ENCODE data around the gene FRY. TPM values are rescaled to one million over a fixed set of nuclear protein-coding genes. Genes with fewer than 3 reads are reported as not detected.

Gene FRY
- total RNA-seq, 4 donors from 2014 or later = 27.4 to 50.4 (median 39.4) TPM

DNA sequence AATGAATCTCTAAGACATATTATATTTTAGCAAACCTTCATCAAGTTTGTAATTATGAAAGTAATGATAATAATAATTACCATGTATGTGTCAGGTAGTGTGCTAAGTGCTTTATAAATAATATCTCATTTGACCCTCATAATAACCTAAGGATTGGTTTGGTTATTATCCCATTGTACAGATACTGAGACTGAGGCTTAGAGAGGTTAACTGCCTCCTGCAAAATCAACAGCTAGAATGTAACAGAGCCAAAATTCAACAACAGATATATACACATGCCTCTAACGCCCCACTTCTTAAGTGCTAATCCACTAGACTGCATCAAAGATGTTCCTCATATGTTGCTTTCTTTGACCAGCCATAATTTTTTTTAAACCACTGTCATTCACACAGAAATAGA, 142.8 kb downstream of the FRY start:
- H3K9me3 ChIP-seq = no peaks in the 10 kb centered on the region
- no peaks in the 10 kb centered on the region for H3K27me3 ChIP-seq
- TF ChIP-seq, protein P1, sequence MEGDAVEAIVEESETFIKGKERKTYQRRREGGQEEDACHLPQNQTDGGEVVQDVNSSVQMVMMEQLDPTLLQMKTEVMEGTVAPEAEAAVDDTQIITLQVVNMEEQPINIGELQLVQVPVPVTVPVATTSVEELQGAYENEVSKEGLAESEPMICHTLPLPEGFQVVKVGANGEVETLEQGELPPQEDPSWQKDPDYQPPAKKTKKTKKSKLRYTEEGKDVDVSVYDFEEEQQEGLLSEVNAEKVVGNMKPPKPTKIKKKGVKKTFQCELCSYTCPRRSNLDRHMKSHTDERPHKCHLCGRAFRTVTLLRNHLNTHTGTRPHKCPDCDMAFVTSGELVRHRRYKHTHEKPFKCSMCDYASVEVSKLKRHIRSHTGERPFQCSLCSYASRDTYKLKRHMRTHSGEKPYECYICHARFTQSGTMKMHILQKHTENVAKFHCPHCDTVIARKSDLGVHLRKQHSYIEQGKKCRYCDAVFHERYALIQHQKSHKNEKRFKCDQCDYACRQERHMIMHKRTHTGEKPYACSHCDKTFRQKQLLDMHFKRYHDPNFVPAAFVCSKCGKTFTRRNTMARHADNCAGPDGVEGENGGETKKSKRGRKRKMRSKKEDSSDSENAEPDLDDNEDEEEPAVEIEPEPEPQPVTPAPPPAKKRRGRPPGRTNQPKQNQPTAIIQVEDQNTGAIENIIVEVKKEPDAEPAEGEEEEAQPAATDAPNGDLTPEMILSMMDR (IDR thresholded peaks at IDR 0.05) = no peak
- TF ChIP-seq POLR2A (IDR thresholded peaks at IDR 0.05) = no peak
- intact Hi-C loops (cut with DNase I) = no loop called here
- no peaks in the 10 kb centered on the region for H3K36me3 ChIP-seq
- 98 to 100% methylated on average over 1 of the region's 1 CpG for WGBS, 2 donors
- no peaks in the 10 kb centered on the region for H3K4me1 ChIP-seq
- DNase-seq = no peak
- no peak overlapping the region for H3K27ac ChIP-seq
- no peak overlapping the region for H3K4me3 ChIP-seq (replicated peaks in 1 of 3)

- H3K4me1 ChIP-seq = no peaks in the 10 kb centered on the region
- TF ChIP-seq, protein P1 (IDR thresholded peaks at IDR 0.05) = no peak
- no peak for TF ChIP-seq POLR2A (IDR thresholded peaks at IDR 0.05)
- intact Hi-C loops (cut with DNase I) = no loop called here
- no peak overlapping the region for H3K4me3 ChIP-seq (replicated peaks in 1 of 3)
- H3K9me3 ChIP-seq = no peaks in the 10 kb centered on the region
- no peaks in the 10 kb centered on the region for H3K27me3 ChIP-seq
- DNase-seq = no peak
- 80 to 83% methylated on average over 6 of the region's 6 CpGs for WGBS, 2 donors
- no peak overlapping the region for H3K27ac ChIP-seq
- no peaks in the 10 kb centered on the region for H3K36me3 ChIP-seq
These were observed 143.7 kb downstream of the FRY start for GRCh38 chr13:32175307-32175706.

DNA sequence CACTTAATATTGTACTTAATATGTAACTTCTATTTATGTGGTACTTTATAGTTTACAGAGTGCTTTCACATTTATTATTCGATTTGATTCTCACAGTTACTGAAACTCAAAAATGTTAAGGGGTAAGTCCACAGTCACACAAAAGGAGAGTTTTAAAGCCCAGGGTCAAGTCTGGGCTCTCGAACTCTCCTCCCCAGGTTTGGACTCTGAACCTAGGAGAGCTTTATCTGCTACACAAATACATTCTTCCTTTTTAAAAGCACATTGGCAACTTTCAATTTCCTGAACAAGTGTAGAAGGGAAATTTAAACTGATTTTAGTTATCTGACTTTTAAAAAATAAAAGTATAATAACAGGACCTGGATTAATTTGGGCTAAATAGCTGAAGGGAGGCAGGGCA, 144.4 kb downstream of the FRY start:
- Histone ChIP-seq H3K4me3 (replicated peaks in 1 of 3) (no peak overlapping the region), H3K27me3 (no peaks in the 10 kb centered on the region), H3K27ac (no peak overlapping the region), H3K9me3 (no peaks in the 10 kb centered on the region), H3K4me1 (no peaks in the 10 kb centered on the region), H3K36me3 (no peaks in the 10 kb centered on the region)
- WGBS, 2 donors = 90 to 92% methylated on average over 2 of the region's 2 CpGs
- TF ChIP-seq, protein P1 (IDR thresholded peaks at IDR 0.05) = no peak
- no peak for TF ChIP-seq POLR2A (IDR thresholded peaks at IDR 0.05)
- intact Hi-C loops (cut with DNase I) = no loop called here
- DNase-seq = no peak

GRCh38 chr13:32176696-32177095, 145.1 kb downstream of the FRY start:
- Histone ChIP-seq H3K9me3 (no peaks in the 10 kb centered on the region), H3K4me1 (no peaks in the 10 kb centered on the region), H3K4me3 (replicated peaks in 1 of 3) (no peak overlapping the region), H3K27ac (no peak overlapping the region), H3K27me3 (no peaks in the 10 kb centered on the region), H3K36me3 (no peaks in the 10 kb centered on the region)
- WGBS, 2 donors = 88 to 91% methylated on average over 1 of the region's 1 CpG
- TF ChIP-seq, protein P1 (IDR thresholded peaks at IDR 0.05) = no peak
- no peak for TF ChIP-seq POLR2A (IDR thresholded peaks at IDR 0.05)
- intact Hi-C loops (cut with DNase I) = no loop called here
- DNase-seq = no peak

DNA sequence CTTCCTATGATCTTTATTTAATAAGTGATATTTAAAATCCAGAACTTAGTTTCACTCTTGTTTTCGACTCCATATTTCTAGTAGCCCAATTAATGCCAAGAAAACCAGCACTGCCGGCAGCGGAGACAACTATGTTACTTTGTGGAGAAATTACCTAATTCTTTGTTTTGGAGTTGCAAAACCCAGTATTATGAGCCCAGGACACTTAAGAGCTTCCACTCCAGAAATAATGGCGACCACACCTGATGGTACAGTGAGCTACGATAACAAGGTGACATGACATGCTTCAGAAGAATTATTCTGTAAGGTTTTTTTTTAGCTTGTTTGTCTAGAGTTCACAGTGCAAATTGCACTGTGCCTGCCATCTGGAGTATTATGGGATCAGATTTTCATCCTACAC, 147.2 kb downstream of the FRY start:
- Histone ChIP-seq H3K4me1 (no peaks in the 10 kb centered on the region), H3K36me3 (no peaks in the 10 kb centered on the region), H3K27ac (no peak overlapping the region), H3K27me3 (no peaks in the 10 kb centered on the region), H3K9me3 (no peaks in the 10 kb centered on the region), H3K4me3 (replicated peaks in 1 of 3) (no peak overlapping the region)
- intact Hi-C loops (cut with DNase I) = no loop called here
- WGBS, 2 donors = 93% methylated on average over 5 of the region's 5 CpGs
- DNase-seq = no peak
- no peak for TF ChIP-seq POLR2A (IDR thresholded peaks at IDR 0.05)
- TF ChIP-seq, protein P1 (IDR thresholded peaks at IDR 0.05) = no peak
